Fibroblast of skin of scalp (primary cell): Measurements from ENCODE around the gene LTO1.
"Not testable (repeated sequence)": the region's sequence is repeated elsewhere in the genome, so short reads cannot be mapped to it uniquely, and the experiment has no call there.

Source experiments
- DNase-seq: peaks from one replicate; pipeline ENCODE4 v3.0.0-alpha.2; 2013

Gene LTO1

DNA sequence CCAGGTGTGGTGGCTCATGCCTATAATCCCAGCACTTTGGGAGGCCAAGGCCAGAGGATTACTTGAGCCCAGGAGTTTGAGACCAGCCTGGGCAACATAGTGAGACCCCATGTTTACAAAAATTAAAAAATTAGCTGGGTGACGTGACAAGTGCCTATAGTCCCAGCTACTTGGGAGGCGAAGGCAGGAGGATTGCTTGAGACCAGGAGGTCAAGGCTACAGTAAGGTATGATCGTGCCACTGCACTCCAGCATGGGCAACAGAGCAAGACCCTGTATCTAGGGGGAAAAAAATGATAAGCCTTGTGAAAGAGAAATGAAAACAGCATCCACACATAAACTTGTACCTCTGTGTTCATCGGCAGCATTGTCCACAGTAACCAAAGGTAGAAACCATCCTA is 42.3 kb downstream of the LTO1 start:
- no peak for DNase-seq

DNA sequence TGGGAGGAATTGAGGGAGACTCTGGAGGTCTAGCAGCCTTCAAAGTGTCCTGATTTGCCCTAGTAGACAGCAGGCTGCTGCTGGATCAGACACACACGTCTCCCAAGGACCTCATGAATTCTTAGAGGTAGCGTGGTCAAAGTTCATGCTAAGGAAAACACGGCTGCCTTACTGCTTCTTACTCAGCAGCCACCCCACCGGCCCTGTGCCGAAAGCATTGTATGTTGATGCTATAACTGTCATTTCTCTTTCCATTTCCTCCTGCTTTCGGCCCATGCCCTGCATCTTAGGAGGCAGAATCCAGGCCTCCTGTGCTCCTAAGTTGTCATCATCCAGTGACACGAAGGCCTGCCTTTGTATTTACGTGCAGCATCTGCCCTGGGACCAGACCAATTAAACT is 44.7 kb downstream of the LTO1 start:
- DNase-seq = no peak

DNA sequence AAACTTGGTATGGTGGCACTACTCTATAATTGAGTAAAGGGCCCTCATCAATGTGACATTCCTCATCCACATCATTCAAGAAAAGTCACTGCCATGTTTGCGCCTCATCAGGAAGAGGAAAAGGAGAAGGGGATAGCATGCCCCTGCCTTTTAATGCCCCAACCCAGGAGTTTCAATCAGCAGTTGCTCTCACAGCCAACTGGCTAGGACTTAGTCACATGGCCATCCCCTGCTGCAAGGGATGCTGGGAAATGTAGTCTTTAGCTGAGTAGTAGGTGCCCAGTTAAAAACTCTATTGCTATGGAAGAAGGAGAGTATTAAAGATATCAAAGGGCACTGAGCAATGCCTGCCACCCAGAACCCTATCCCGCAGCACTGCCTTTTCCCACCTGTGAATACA is 45.1 kb downstream of the LTO1 start:
- DNase-seq = no peak

DNA sequence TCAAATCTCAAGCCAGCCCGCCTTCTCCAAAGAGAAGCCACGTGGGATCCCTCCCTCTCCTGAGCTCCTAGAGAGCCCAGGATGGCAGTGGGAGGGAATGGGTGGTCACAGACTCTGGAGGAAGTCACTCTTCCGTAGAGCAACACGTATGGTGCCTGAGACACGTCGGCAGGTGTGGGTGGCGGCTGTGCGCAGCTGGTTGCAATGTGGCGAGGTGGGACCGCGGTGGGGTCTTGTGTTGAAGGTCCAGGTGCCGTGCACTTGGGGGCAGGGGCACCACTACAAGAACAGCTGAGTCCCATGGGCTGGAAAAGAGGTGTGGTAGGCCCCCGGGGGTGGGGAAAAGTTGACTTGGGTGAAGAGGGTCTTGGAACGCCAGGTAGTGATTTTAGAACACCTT is 47.6 kb downstream of the LTO1 start:
- no peak for DNase-seq

DNA sequence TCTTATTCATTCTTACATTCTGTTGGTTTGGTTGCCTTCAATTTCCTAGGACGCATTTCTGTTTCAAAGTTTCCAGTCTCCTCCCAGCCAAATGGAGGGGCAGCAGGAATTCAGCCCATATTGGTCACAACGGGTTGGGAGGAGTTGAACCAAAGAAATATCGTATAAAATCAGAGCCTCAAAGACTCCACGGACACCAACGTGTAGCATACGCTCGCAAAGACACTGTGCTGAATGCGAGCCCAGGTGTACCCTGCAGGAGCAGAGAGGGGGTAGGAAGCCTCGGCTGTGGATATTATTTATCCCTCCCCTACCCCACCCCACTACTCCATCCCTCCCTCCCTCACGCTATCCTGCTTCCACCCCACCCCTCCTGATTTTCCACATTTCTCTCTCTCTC is 49.7 kb downstream of the LTO1 start:
- DNase-seq = no peak

DNA sequence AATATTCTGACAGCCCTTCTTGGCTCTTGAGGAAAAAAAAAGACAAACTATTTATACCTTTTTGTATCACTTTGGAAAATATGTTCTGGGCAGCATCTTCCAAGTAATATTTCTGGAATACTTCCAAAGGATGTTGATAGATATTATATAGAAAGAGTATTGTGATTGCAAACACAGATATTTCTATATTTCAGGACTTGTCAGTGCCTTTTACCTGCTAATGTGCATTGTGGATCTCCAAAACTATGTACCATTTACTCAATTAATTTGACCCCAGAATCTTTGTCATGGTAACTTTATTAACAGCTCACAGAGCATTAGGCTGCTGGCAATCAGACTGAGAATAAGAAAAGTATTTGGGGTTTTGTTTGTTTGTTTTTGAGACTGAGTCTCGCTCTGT is 50.9 kb downstream of the LTO1 start:
- DNase-seq = no peak

GRCh38 chr11:69622097-69622681 is 53.0 kb downstream of the LTO1 start:
- DNase-seq = not testable (repeated sequence)

GRCh38 chr11:69620683-69621290 is 54.4 kb downstream of the LTO1 start:
- no peak for DNase-seq

GRCh38 chr11:69618237-69618636 is 56.9 kb downstream of the LTO1 start:
- DNase-seq = no peak

GRCh38 chr11:69617682-69618081 is 57.5 kb downstream of the LTO1 start:
- no peak for DNase-seq

- no peak for DNase-seq
Observed at GRCh38 chr11:69617220-69617619, 57.9 kb downstream of the LTO1 start.
